Loucy (cell line): ENCODE results near the gene TMEM114.

Experiments used
- H2AFZ ChIP-seq: fragments of 200-600 bp; sonication (generic); 2 replicates; pipeline ENCODE4 v1.6.0; 2016; ENCODE audit warnings: antibody characterized with exemption, mild to moderate bottlenecking, low read length, moderate library complexity
- H3F3A ChIP-seq: fragments of 200-600 bp; 2 replicates; pipeline ENCODE4 v1.6.0; 2016; ENCODE audit warnings: antibody characterized with exemption, low read depth, mild to moderate bottlenecking
- H3K27me3 ChIP-seq: fragments of 200-600 bp; sonication (generic); 2 replicates; pipeline ENCODE4 v1.6.1; 2014; ENCODE audit warnings: low read length, mild to moderate bottlenecking; ENCODE audit not compliant: insufficient read depth, poor library complexity, severe bottlenecking
- H3K36me3 ChIP-seq: fragments of 200-600 bp; sonication (generic); 2 replicates; pipeline ENCODE4 v1.6.1; 2016; ENCODE audit warnings: low read length; ENCODE audit not compliant: insufficient read depth
- H3K4me1 ChIP-seq: fragments of 200-600 bp; sonication (generic); 2 replicates; pipeline ENCODE4 v1.5.1; 2014; ENCODE audit warnings: low read length, mild to moderate bottlenecking; ENCODE audit not compliant: insufficient read depth, poor library complexity, severe bottlenecking
- H3K4me2 ChIP-seq: fragments of 200-600 bp; sonication (generic); 2 replicates; pipeline ENCODE4 v1.6.0; 2014; ENCODE audit warnings: antibody characterized with exemption, low read length, low read depth, mild to moderate bottlenecking; ENCODE audit not compliant: poor library complexity, severe bottlenecking
- H3K4me3 ChIP-seq: fragments of 200-600 bp; sonication (generic); 2 replicates; pipeline ENCODE4 v1.5.1; 2014; ENCODE audit warnings: low read length, mild to moderate bottlenecking, mixed read lengths; ENCODE audit not compliant: poor library complexity, severe bottlenecking
- H3K79me2 ChIP-seq: fragments of 200-600 bp; sonication (generic); 2 replicates; pipeline ENCODE4 v1.6.1; 2014; ENCODE audit warnings: low read length; ENCODE audit not compliant: insufficient read depth
- H3K9ac ChIP-seq: fragments of 200-600 bp; sonication (generic); 2 replicates; pipeline ENCODE4 v1.6.0; 2014; ENCODE audit warnings: mild to moderate bottlenecking, low read depth, low read length, moderate library complexity; ENCODE audit not compliant: poor library complexity, severe bottlenecking
- H3K9me2 ChIP-seq: fragments of 200-600 bp; sonication (generic); replicated peaks from 2 replicates; pipeline ENCODE4 v1.6.1; 2016; ENCODE audit warnings: low read depth, low read length, mixed read lengths
- H3K9me3 ChIP-seq: fragments of 200-600 bp; sonication (generic); 2 replicates; pipeline ENCODE4 v1.6.1; 2014; ENCODE audit warnings: mild to moderate bottlenecking, antibody characterized with exemption, low read length, low read depth; ENCODE audit not compliant: insufficient read depth
- H4K20me1 ChIP-seq: fragments of 200-600 bp; sonication (generic); 2 replicates; pipeline ENCODE4 v1.6.0; 2014; ENCODE audit warnings: antibody characterized with exemption, low read length, mild to moderate bottlenecking; ENCODE audit not compliant: insufficient read depth, poor library complexity, severe bottlenecking
- CTCF ChIP-seq: fragments of 200-600 bp; sonication (generic); conservative IDR thresholded peaks from 2 replicates; pipeline ENCODE4 v1.5.1; 2014; ENCODE audit warnings: mild to moderate bottlenecking, antibody characterized with exemption, low read length
- EZH2phosphoT487 ChIP-seq: fragments of 200-600 bp; IDR thresholded peaks from 2 replicates; pipeline ENCODE4 v1.6.1; 2018; ENCODE audit warnings: antibody characterized with exemption, mild to moderate bottlenecking, moderate library complexity, borderline replicate concordance

Gene TMEM114

DNA sequence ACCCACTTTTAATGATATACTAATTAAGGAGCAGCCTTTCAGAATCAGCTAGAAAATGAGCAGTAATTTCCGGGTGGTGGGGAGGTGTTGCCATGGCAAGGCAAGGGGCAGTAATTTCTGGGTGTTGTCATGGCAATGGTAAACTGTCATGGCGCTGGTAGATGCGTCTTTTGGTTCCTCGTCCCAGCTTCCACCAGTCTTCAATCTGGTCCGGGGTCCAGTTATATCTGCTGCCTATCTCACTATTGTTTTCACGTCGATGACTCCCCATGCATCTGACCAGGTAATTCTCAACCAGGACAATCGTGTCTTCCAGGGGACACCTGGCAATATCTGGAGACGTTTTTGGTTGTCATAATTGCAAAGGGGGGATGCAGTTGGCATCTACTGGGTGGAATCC, 34.9 kb downstream of the TMEM114 start:
- H3K9ac ChIP-seq, result no peak overlapping the region
- H3K4me2 ChIP-seq, result no peak overlapping the region
- no peaks in the 10 kb centered on the region for H3K4me1 ChIP-seq
- no peaks in the 10 kb centered on the region for H4K20me1 ChIP-seq
- no peaks in the 10 kb centered on the region for H3K36me3 ChIP-seq
- no peak for TF ChIP-seq EZH2phosphoT487
- no peak for TF ChIP-seq CTCF
- H3K4me3 ChIP-seq, result no peak overlapping the region
- H3F3A ChIP-seq, result no peaks in the 10 kb centered on the region
- no peaks in the 10 kb centered on the region for H3K27me3 ChIP-seq
- no peak overlapping the region for H2AFZ ChIP-seq
- no peaks in the 10 kb centered on the region for H3K9me3 ChIP-seq
- no peaks in the 10 kb centered on the region for H3K9me2 ChIP-seq
- H3K79me2 ChIP-seq, result no peaks in the 10 kb centered on the region

GRCh38 chr16:8554881-8555280, 35.4 kb downstream of the TMEM114 start:
- no peaks in the 10 kb centered on the region for H3K27me3 ChIP-seq
- no peaks in the 10 kb centered on the region for H3K36me3 ChIP-seq
- H3K9me2 ChIP-seq, result no peaks in the 10 kb centered on the region
- H3K4me1 ChIP-seq, result no peaks in the 10 kb centered on the region
- no peaks in the 10 kb centered on the region for H3F3A ChIP-seq
- H3K4me3 ChIP-seq, result no peak overlapping the region
- no peaks in the 10 kb centered on the region for H3K9me3 ChIP-seq
- no peak overlapping the region for H3K4me2 ChIP-seq
- no peaks in the 10 kb centered on the region for H3K79me2 ChIP-seq
- no peak overlapping the region for H3K9ac ChIP-seq
- H4K20me1 ChIP-seq, result no peaks in the 10 kb centered on the region
- no peak for TF ChIP-seq CTCF
- no peak for TF ChIP-seq EZH2phosphoT487
- H2AFZ ChIP-seq, result no peak overlapping the region

DNA sequence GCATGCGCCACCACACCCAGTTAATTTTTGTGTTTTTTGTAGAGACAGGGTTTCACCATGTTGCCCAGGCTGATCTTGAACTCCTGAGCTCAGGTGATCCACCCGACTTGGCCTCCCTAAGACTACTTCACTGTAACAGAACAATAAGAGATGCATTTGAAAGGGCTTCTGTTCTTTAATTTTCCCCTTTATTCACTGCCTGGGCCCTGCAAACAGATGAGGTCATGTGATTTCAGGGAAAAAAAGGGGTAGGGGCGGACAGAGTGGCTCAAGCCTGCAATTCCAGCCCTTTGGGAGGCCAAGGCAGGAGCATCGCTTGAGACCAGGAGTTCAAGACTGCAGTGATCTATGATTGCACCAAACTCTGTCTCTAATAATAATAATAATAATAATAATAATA, 36.3 kb downstream of the TMEM114 start:
- Histone ChIP-seq H3F3A (no peaks in the 10 kb centered on the region), H2AFZ (no peak overlapping the region), H3K4me2 (no peak overlapping the region), H3K36me3 (no peaks in the 10 kb centered on the region), H3K9me3 (no peaks in the 10 kb centered on the region), H3K79me2 (no peaks in the 10 kb centered on the region), H4K20me1 (no peaks in the 10 kb centered on the region), H3K9me2 (no peaks in the 10 kb centered on the region), H3K4me1 (no peaks in the 10 kb centered on the region), H3K9ac (no peak overlapping the region), H3K27me3 (no peaks in the 10 kb centered on the region), H3K4me3 (no peak overlapping the region)
- TF ChIP-seq EZH2phosphoT487 (no peak), CTCF (no peak)
